H1 (cell line): ENCODE results near the gene ZNF487. TPM values are rescaled to one million over a fixed set of nuclear protein-coding genes. Genes with fewer than 3 reads are reported as not detected.

Experiments
- CTCF ChIA-PET: fragments of 300-600 bp; sonication (Branson Sonifier 250); formaldehyde crosslinking; loops from one replicate; lab custom pipeline; 2021; ENCODE audit not compliant: partially characterized antibody; lab: Charles Lee
- POLR2A ChIA-PET: fragments of 300-600 bp; sonication (Branson Sonifier 250); formaldehyde crosslinking; loops from one replicate; lab custom pipeline; 2021; ENCODE audit warnings: inconsistent platforms; ENCODE audit not compliant: partially characterized antibody; lab: Charles Lee
- DNase-seq, 2 experiments: peaks; one replicate each; pipeline versions ENCODE4 v3.0.0 to v3.0.0-alpha.2; 2010 to 2022; ENCODE audit warnings: low spot score in 2 of 2, low read depth in 1 of 2, mixed read lengths in 1 of 2
- FAIRE-seq: peaks from 2 replicates; lab custom pipeline; 2011; peaks lifted over from hg19 to GRCh38; lab: Jason Lieb, UNC
- H2AFZ ChIP-seq: 2 replicates; pipeline ENCODE4 v1.8.1; 2012; ENCODE audit warnings: low read length, inconsistent platforms
- H2AK5ac ChIP-seq: 2 replicates; pipeline ENCODE4 v1.6.1; 2013; ENCODE audit warnings: low read depth, low read length
- H2BK120ac ChIP-seq: replicated peaks from 2 replicates; pipeline ENCODE3; 2013; ENCODE audit warnings: low read depth, low read length, inconsistent platforms
- H2BK12ac ChIP-seq: 2 replicates; pipeline ENCODE4 v1.6.1; 2013; ENCODE audit warnings: low read depth, low read length
- H2BK15ac ChIP-seq: 2 replicates; pipeline ENCODE4 v1.6.1; 2013; ENCODE audit warnings: low read length
- H2BK20ac ChIP-seq: 2 replicates; pipeline ENCODE4 v1.6.1; 2013; ENCODE audit warnings: low read length
- H2BK5ac ChIP-seq: 2 replicates; pipeline ENCODE4 v1.6.1; 2013; ENCODE audit warnings: low read depth, low read length
- H3K14ac ChIP-seq: 2 replicates; pipeline ENCODE4 v1.6.1; 2013; ENCODE audit warnings: inconsistent platforms; ENCODE audit not compliant: insufficient read length
- H3K18ac ChIP-seq: 2 replicates; pipeline ENCODE4 v1.6.1; 2013; ENCODE audit warnings: low read length; ENCODE audit errors: extremely low read depth
- H3K23ac ChIP-seq: 2 replicates; pipeline ENCODE4 v1.6.1; 2013; ENCODE audit warnings: inconsistent platforms; ENCODE audit not compliant: insufficient read length
- H3K23me2 ChIP-seq: 2 replicates; pipeline ENCODE4 v1.6.1; 2013; ENCODE audit warnings: low read depth, low read length
- H3K27ac ChIP-seq: 2 replicates; pipeline ENCODE4 v1.6.1; 2011; ENCODE audit warnings: low read depth, low read length, inconsistent platforms
- H3K27me3 ChIP-seq, 4 experiments: replicated peaks in 1 of 4; 1 replicate in 1 of 4; 2 replicates in 3 of 4; pipeline versions ENCODE4 v1.6.1 to v1.8.1; 2011 to 2013; ENCODE audit warnings: low read length in 3 of 4, mild to moderate bottlenecking in 3 of 4, inconsistent platforms in 2 of 4, mixed read lengths in 2 of 4, moderate library complexity in 1 of 4; ENCODE audit not compliant: control insufficient read depth in 3 of 4, insufficient read depth in 3 of 4; ENCODE audit errors: extremely low read depth in 1 of 4
- H3K36me3 ChIP-seq, 4 experiments: 2 replicates each; pipeline versions ENCODE4 v1.6.1 to v1.8.1; 2011 to 2013; ENCODE audit warnings: mild to moderate bottlenecking in 4 of 4, low read length in 3 of 4, moderate library complexity in 2 of 4, control low read depth in 1 of 4, inconsistent platforms in 1 of 4; ENCODE audit not compliant: insufficient read depth in 4 of 4, control insufficient read depth in 2 of 4
- H3K4ac ChIP-seq: replicated peaks from 2 replicates; pipeline ENCODE3; 2013; ENCODE audit warnings: low read length, low read depth, mixed read lengths, inconsistent platforms; ENCODE audit not compliant: insufficient read length
- H3K4me1 ChIP-seq, 4 experiments: replicated peaks in 1 of 4; 1 replicate in 1 of 4; 2 replicates in 3 of 4; pipeline versions ENCODE4 v1.6.1 to v1.8.1; 2011 to 2013; ENCODE audit warnings: low read length in 3 of 4, inconsistent platforms in 2 of 4, mixed read lengths in 1 of 4; ENCODE audit not compliant: insufficient read depth in 4 of 4, control insufficient read depth in 3 of 4
- H3K4me2 ChIP-seq, 2 experiments: 2 replicates each; pipeline versions ENCODE4 v1.6.1 to v1.8.1; 2011 to 2013; ENCODE audit warnings: low read depth in 2 of 2, low read length in 2 of 2, control low read depth in 1 of 2, inconsistent platforms in 1 of 2, mild to moderate bottlenecking in 1 of 2; ENCODE audit not compliant: insufficient read depth in 1 of 2
- H3K4me3 ChIP-seq, 4 experiments: fragments of 200-600, 300-600 bp in 1 of 4; sonication (generic), shearing (Covaris generic), sonication (Bioruptor Twin) in 1 of 4; 2 replicates each; pipeline versions ENCODE4 v1.5.1 to v1.8.1; 2011 to 2016; ENCODE audit warnings: low read length in 4 of 4, low read depth in 3 of 4, control low read depth in 2 of 4, inconsistent platforms in 2 of 4, mild to moderate bottlenecking in 2 of 4, mixed read lengths in 1 of 4, moderate library complexity in 1 of 4; ENCODE audit not compliant: insufficient read depth in 2 of 4; ENCODE audit errors: extremely low read depth in 1 of 4
- H3K56ac ChIP-seq: replicated peaks from 2 replicates; pipeline ENCODE3; 2013; ENCODE audit warnings: low read depth, mild to moderate bottlenecking, mixed read lengths, low read length, inconsistent platforms; ENCODE audit not compliant: insufficient read length
- H3K79me1 ChIP-seq: 2 replicates; pipeline ENCODE4 v1.6.1; 2013; ENCODE audit warnings: low read depth, low read length, control low read depth
- H3K79me2 ChIP-seq, 2 experiments: 2 replicates each; pipeline versions ENCODE4 v1.6.1 to v1.8.1; 2012 to 2013; ENCODE audit warnings: low read length in 2 of 2, mild to moderate bottlenecking in 2 of 2, inconsistent platforms in 1 of 2; ENCODE audit not compliant: insufficient read depth in 2 of 2, control insufficient read depth in 1 of 2
- H3K9ac ChIP-seq, 4 experiments: replicated peaks in 1 of 4; 1 replicate in 1 of 4; 2 replicates in 3 of 4; pipeline versions ENCODE4 v1.6.1 to v1.8.1; 2011 to 2013; ENCODE audit warnings: low read depth in 3 of 4, low read length in 3 of 4, control low read depth in 2 of 4, mild to moderate bottlenecking in 2 of 4, moderate library complexity in 2 of 4, inconsistent platforms in 1 of 4; ENCODE audit errors: extremely low read depth in 1 of 4
- H3K9me3 ChIP-seq, 2 experiments: 2 replicates each; pipeline versions ENCODE4 v1.6.1 to v1.8.1; 2012 to 2013; ENCODE audit warnings: mild to moderate bottlenecking in 2 of 2, moderate library complexity in 2 of 2, control low read depth in 1 of 2, inconsistent platforms in 1 of 2, low read depth in 1 of 2, low read length in 1 of 2, mixed read lengths in 1 of 2; ENCODE audit not compliant: insufficient read depth in 2 of 2
- H4K20me1 ChIP-seq, 2 experiments: replicated peaks in 1 of 2; 2 replicates each; pipeline versions ENCODE3 to v1.8.1; 2011 to 2013; ENCODE audit warnings: inconsistent platforms in 2 of 2, low read length in 2 of 2, mild to moderate bottlenecking in 1 of 2; ENCODE audit not compliant: insufficient read depth in 2 of 2, control insufficient read depth in 1 of 2
- H4K5ac ChIP-seq: 2 replicates; pipeline ENCODE4 v1.6.1; 2013; ENCODE audit warnings: low read length, low read depth, mixed read lengths, inconsistent platforms; ENCODE audit not compliant: insufficient read length
- H4K8ac ChIP-seq: 2 replicates; pipeline ENCODE4 v1.8.0; 2013; ENCODE audit warnings: mild to moderate bottlenecking, moderate library complexity, low read length, inconsistent platforms; ENCODE audit not compliant: insufficient read depth; ENCODE audit errors: extremely low read depth
- H4K91ac ChIP-seq: replicated peaks from 2 replicates; pipeline ENCODE3; 2013; ENCODE audit warnings: low read length, mixed read lengths, inconsistent platforms; ENCODE audit not compliant: insufficient read length
- WGBS, 2 experiments: shearing (Covaris generic) in 1 of 2; methylation state at CpG; one replicate each; pipeline versions ENCODE4 v1.1.6 to v1.1.7; 2013 to 2015; ENCODE audit warnings: low lambda C conversion rate in 2 of 2, mixed read lengths in 2 of 2, inconsistent platforms in 1 of 2, low coverage in 1 of 2, missing lambda C conversion rate in 1 of 2; ENCODE audit not compliant: insufficient replicate concordance in 2 of 2, insufficient coverage in 1 of 2, insufficient read length in 1 of 2; ENCODE audit errors: extremely low coverage in 1 of 2, missing lambda C conversion rate in 1 of 2; 5-methylcytosine and 5-hydroxymethylcytosine counted together
- polyA plus RNA-seq, 7 experiments: library from polyadenylated mRNA; depleted of rRNA in 3 of 7; stranded (reverse) in 5 of 7; unstranded in 2 of 7; fragments of >200 nt in 5 of 7; fragments of 200-250 nt in 2 of 7; gene quantifications; 1 replicate in 5 of 7; 2 replicates in 1 of 7; 4 replicates in 1 of 7; pipeline versions ENCODE4 v1.2.1 to v1.2.3, GENCODE V29; 2011 to 2013; ENCODE audit warnings: missing spikeins in 2 of 7, mixed read lengths in 2 of 7
- total RNA-seq: library from RNA; stranded (reverse); fragmentation: NEBNext Ultra II Directional; extraction: Animal tissue kit (Norgen Biotek cat#: 25700); gene quantifications from 2 replicates; pipeline ENCODE4 v1.2.1, GENCODE V29; 2021

The ZNF487 gene
- total and polyA plus RNA-seq, 2 of the 8 experiments (the other 6 are each of a cell fraction or from before 2014, with no cell fraction given): 1.9 to 2.5 TPM

- Histone ChIP-seq H2AFZ (no peak overlapping the region), H4K5ac (no peak overlapping the region), H2BK15ac (no peak overlapping the region), H2BK5ac (no peak overlapping the region), H3K4ac (no peak overlapping the region), H2BK120ac (no peak overlapping the region), H3K9ac (no peak overlapping the region), H4K8ac (no peak overlapping the region), H2BK12ac (no peak overlapping the region), H3K23ac (no peak overlapping the region), H4K91ac (no peak overlapping the region), H3K18ac (no peak overlapping the region), H3K4me1 (no peaks in the 10 kb centered on the region), H4K20me1 (no peaks in the 10 kb centered on the region), H3K14ac (no peak overlapping the region), H3K56ac (no peak overlapping the region), H3K9me3 (peaks cover 35 to 38% of the 10 kb centered on the region in 2 experiments), H3K23me2 (no peaks in the 10 kb centered on the region), H2AK5ac (no peak overlapping the region), H3K36me3 (no peaks in the 10 kb centered on the region; a peak in 1 of 8 replicates), H3K4me3 (no peak overlapping the region), H3K79me2 (no peaks in the 10 kb centered on the region), H2BK20ac (no peak overlapping the region), H3K79me1 (no peaks in the 10 kb centered on the region), H3K27ac (no peak overlapping the region), H3K27me3 (no peaks in the 10 kb centered on the region), H3K4me2 (no peak overlapping the region)
- FAIRE-seq: no peak
- CTCF ChIA-PET: no interaction called here
- WGBS, 2 experiments: 91% methylated on average over 2 of the region's 2 CpGs; no CpG with 5 or more reads in 1 of the 2 experiments
- POLR2A ChIA-PET: no interaction called here
- no peak for DNase-seq
These were observed 45.6 kb downstream of the ZNF487 start for GRCh38 chr10:43482319-43483078.
